ENCODE data around the gene NEURL4.
"Not testable (repeated sequence)": the region's sequence is repeated elsewhere in the genome, so short reads cannot be mapped to it uniquely, and the experiment has no call there.

The NEURL4 gene

DNA sequence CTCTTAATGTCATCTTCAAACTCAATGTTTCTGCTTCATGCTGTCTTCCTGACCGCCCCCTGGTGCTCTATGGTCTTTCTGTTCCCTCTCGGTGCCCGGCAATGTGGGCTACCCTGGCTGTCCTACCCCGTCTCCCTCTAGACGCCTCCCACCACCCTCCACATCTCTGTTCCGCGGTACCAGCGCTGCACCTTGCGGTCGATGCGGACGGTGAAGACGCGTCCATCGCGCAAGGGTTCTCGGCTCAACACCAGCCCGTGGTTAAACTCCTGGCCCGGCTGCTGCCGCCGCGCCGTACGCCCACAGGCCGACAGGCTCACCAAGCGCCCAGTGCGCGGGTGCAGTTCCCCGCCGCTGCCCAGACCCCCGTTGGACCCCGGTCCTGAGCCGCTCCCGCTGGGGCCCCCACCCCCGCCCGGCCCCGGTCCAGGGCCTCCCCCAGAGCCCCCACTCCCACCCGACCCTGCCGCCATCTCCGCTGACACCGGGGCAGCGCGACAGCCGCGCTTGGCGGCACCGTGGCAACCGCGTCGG lies at the start of gene NEURL4:
NEURL4 (minus strand) TSS at position 496 of the 534 bp plus-strand sequence; CDS start at position 473, 23 bp downstream.
- Histone ChIP-seq H3K9me3 (replicated peaks in 1 of 11) (no peaks in the 10 kb centered on the region), H3K4me1 (peaks cover 39 to 56% (median 47%) of the 10 kb centered on the region in 10 experiments), H3K9ac (peak within 1 kb of the TSS; percentile 81 to 96 (median 89)), H3K4me2 (peak within 1 kb of the TSS; percentile 88 to 99 (median 96)), H3K27ac (peak within 1 kb of the TSS; percentile 79 to 96 (median 90)), H3K27me3 (no peaks in the 10 kb centered on the region), H3K36me3 (peaks cover 18 to 37% (median 29%) of the 10 kb centered on the region in 11 experiments), H4K20me1 (peaks cover 0 to 10% (median under 1%) of the 10 kb centered on the region in 11 experiments; a peak in 3 of 22 replicates), H3K4me3 (peak within 1 kb of the TSS; percentile 74 to 86 (median 82))
- TF ChIP-seq Cebpa-rat (IDR thresholded peaks at IDR 0.05) = no peak

DNA sequence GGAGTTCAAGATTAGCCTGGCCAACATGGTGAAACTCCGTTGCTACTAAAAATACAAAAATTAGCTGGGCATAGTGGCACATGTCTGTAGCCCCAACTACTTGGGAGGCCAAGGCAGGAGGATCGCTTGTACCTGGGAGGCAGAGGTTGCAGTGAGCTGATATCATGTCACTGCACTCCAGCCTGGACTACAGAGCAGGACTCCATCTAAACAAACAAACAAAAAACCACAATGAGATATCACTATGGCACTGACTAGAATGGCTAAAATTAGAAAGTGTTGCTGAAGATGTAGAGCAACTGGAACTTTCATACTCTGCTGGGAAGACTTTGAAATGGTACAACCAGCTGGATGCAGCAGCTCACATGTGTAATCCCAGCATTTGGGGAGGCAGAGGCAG lies 45.2 kb upstream of the NEURL4 start:
- H3K9ac ChIP-seq = no peak overlapping the region
- no peaks in the 10 kb centered on the region for H3K4me1 ChIP-seq
- H4K20me1 ChIP-seq = no peaks in the 10 kb centered on the region
- peaks cover 5 to 7% (median 6%) of the 10 kb centered on the region in 11 experiments for H3K9me3 ChIP-seq (replicated peaks in 1 of 11)
- H3K4me2 ChIP-seq = no peak overlapping the region
- no peak overlapping the region for H3K4me3 ChIP-seq
- H3K36me3 ChIP-seq = no peaks in the 10 kb centered on the region
- no peak overlapping the region for H3K27ac ChIP-seq
- peaks cover 4 to 8% (median 5%) of the 10 kb centered on the region in 11 experiments; a peak in 20 of 22 replicates for H3K27me3 ChIP-seq
- TF ChIP-seq Cebpa-rat (IDR thresholded peaks at IDR 0.05) = no peak

DNA sequence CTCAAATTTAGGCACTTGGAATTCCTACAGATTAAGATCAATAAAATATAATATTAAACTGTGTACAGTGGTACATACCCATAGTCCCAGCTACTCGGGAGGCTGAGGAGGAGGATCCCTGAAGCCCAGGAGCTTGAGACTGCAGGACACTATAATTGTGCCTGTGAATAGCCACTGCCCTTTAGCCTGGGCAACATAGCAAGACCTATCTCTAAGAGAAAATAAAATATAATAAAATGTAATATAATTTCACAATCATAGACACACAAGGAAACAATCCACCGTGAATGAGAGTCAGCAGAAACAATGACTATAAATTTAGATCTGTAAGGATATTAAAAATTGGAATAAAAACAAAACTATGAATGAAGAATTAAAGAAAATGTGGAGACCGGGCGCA lies 41.7 kb upstream of the NEURL4 start:
- no peaks in the 10 kb centered on the region for H3K9me3 ChIP-seq (replicated peaks in 1 of 11)
- TF ChIP-seq Cebpa-rat (IDR thresholded peaks at IDR 0.05) = no peak
- no peaks in the 10 kb centered on the region for H4K20me1 ChIP-seq
- no peaks in the 10 kb centered on the region for H3K27me3 ChIP-seq
- H3K4me1 ChIP-seq = peaks cover 0 to 13% (median 5%) of the 10 kb centered on the region in 10 experiments; a peak in 11 of 20 replicates
- no peak overlapping the region for H3K4me3 ChIP-seq
- H3K4me2 ChIP-seq = no peak overlapping the region
- H3K27ac ChIP-seq = no peak overlapping the region
- H3K9ac ChIP-seq = no peak overlapping the region
- no peaks in the 10 kb centered on the region for H3K36me3 ChIP-seq

DNA sequence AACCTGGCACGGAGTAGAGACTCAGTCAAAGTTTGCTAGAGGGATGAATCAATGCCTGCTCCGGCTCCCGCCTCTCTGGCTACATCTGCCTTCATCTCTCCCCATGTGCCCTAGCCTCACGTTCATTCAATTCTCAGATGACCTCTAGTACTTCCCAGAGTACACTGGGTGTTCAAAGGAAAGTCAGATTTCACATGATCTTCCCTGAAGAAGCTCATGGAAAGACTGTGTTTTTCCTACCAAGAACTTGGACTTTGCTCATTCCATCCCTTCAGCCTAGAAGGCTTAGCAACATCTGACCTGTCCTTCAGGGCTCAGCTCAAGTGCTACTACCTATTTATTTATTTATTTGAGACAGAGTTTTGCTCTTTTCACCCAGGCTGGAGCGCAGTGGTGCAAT lies 40.7 kb upstream of the NEURL4 start:
- Histone ChIP-seq H3K4me1 (peaks cover 0 to 13% (median 5%) of the 10 kb centered on the region in 10 experiments; a peak in 11 of 20 replicates), H3K27ac (no peak overlapping the region), H3K9ac (no peak overlapping the region), H3K4me3 (no peak overlapping the region), H3K4me2 (no peak overlapping the region), H3K27me3 (no peaks in the 10 kb centered on the region), H3K36me3 (no peaks in the 10 kb centered on the region), H3K9me3 (replicated peaks in 1 of 11) (no peaks in the 10 kb centered on the region), H4K20me1 (no peaks in the 10 kb centered on the region)
- no peak for TF ChIP-seq Cebpa-rat (IDR thresholded peaks at IDR 0.05)

DNA sequence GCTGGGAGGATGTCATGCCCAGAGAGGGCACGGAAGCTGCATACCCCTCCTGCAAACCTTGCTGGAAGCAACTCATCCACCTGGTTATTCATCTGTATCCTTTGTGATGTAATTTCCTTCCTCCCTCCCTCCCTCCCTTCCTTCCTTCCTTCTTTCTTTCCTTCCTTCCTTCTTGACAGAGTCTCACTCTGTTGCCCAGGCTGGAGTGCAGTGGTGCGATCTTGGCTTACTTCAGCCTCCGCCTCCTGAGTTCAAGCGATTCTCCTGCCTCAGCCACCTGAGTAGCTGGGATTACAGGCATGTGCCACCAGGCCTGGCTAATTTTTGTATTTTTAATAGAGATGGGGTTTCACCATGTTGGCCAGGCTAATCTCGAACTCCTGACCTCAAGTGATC lies 39.5 kb upstream of the NEURL4 start:
- peak overlapping the region in 6 of 11 experiments; percentile 16 to 44 (median 21); a peak in 7 of 22 replicates for H3K4me2 ChIP-seq
- H3K9ac ChIP-seq = not testable (repeated sequence)

DNA sequence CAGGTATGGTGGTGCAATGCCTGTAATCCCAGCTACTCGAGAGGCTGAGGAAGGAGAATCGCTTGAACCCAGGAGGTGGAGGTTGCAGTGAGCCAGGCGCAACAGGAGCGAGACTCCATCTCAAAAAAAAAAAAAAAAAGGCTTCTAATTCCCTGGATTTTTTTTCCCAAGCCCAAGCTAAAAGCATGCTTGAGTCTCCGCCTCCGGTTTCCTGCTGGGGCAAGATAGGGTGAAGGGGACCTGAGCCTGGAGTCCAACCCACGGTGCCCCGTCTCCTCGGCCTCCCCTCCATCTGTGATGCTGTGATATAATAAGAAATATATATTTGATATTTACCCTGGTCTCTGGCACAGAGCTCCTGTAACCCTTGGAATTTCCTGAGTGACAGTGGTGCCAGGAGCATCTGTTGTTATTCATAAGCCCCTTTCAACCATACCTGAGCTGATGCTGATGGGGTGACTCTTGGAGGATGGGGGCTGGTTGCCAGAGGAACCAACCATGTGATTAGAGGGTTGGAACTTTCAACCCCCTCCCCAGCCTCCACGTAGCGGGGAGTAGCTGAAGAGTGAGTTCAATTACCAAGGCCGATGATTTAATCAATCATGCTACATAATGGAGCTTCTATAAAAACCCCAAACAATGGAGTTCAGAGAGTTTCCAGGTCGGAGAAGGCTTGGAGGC lies 38.9 kb upstream of the NEURL4 start:
- peak overlapping the region in 5 of 11 experiments; percentile 16 to 44 (median 24); a peak in 5 of 22 replicates for H3K4me2 ChIP-seq
- H3K9ac ChIP-seq = no peak overlapping the region
- no peaks in the 10 kb centered on the region for H4K20me1 ChIP-seq
- no peak overlapping the region for H3K27ac ChIP-seq
- H3K4me3 ChIP-seq = no peak overlapping the region
- no peaks in the 10 kb centered on the region for H3K9me3 ChIP-seq (replicated peaks in 1 of 11)
- H3K36me3 ChIP-seq = no peaks in the 10 kb centered on the region
- peaks cover 0 to 13% (median 5%) of the 10 kb centered on the region in 10 experiments; a peak in 12 of 20 replicates for H3K4me1 ChIP-seq
- no peak for TF ChIP-seq Cebpa-rat (IDR thresholded peaks at IDR 0.05)
- H3K27me3 ChIP-seq = no peaks in the 10 kb centered on the region

More for the DNA sequence above, 39.5 kb upstream of the NEURL4 start:
- not testable (repeated sequence) for H3K36me3 ChIP-seq; H3K4me3 ChIP-seq; H3K27me3 ChIP-seq; H3K9me3 ChIP-seq (replicated peaks in 1 of 11); H3K27ac ChIP-seq; H4K20me1 ChIP-seq
- H3K4me1 ChIP-seq = peaks cover 0 to 13% (median 5%) of the 10 kb centered on the region in 10 experiments; a peak in 11 of 20 replicates

DNA sequence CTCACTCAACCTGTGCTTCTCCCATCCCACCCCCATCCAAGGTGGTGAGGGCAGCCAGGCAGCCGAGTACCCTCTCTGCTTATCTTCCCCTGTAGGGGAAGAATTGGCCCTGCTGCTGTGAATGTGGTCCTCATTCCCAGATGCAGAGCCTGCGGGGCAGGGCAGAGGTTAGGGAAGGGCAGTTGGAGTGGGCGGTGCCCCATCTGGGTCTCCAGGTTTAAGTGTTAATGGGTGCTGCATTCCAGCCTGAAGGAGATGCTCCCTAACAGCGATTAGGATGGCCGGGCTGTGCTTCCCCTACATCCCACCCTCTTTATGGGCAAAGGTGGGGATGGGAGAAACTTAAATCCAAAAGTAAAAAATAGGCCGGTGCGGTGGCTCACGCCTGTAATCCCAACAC lies 37.9 kb upstream of the NEURL4 start:
- H3K4me3 ChIP-seq = no peak overlapping the region
- peaks cover 0 to 13% (median 5%) of the 10 kb centered on the region in 10 experiments; a peak in 12 of 20 replicates for H3K4me1 ChIP-seq
- no peaks in the 10 kb centered on the region for H3K27me3 ChIP-seq
- no peak overlapping the region for H3K27ac ChIP-seq
- H4K20me1 ChIP-seq = no peaks in the 10 kb centered on the region
- TF ChIP-seq Cebpa-rat (IDR thresholded peaks at IDR 0.05) = no peak
- no peaks in the 10 kb centered on the region for H3K9me3 ChIP-seq (replicated peaks in 1 of 11)
- no peaks in the 10 kb centered on the region for H3K36me3 ChIP-seq
- H3K4me2 ChIP-seq = no peak overlapping the region
- H3K9ac ChIP-seq = no peak overlapping the region

DNA sequence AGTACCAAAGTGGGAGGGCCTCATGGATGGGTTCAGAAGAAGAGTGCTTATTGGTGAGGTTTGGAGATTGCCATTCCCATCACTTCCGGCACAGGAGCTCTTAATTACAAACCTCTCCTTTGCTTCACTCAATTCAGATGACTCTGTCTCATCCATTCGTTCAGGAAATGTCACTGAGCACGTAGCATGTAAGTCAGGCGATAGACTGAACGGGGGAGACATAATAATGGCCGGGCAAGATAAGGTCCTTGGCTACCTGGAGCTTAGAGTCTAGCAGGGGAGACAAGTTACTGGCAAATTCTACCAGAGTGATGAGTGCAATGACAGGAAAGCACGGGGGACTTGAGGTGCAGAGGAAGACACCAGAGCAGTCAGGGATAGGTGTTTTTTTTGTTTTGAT lies 36.8 kb upstream of the NEURL4 start:
- H3K4me2 ChIP-seq; H3K27ac ChIP-seq; H3K27me3 ChIP-seq; H3K9ac ChIP-seq; H3K4me3 ChIP-seq; H3K9me3 ChIP-seq (replicated peaks in 1 of 11); H4K20me1 ChIP-seq; H3K36me3 ChIP-seq: not testable (repeated sequence)
- H3K4me1 ChIP-seq = peaks cover 0 to 13% (median 5%) of the 10 kb centered on the region in 10 experiments; a peak in 12 of 20 replicates

DNA sequence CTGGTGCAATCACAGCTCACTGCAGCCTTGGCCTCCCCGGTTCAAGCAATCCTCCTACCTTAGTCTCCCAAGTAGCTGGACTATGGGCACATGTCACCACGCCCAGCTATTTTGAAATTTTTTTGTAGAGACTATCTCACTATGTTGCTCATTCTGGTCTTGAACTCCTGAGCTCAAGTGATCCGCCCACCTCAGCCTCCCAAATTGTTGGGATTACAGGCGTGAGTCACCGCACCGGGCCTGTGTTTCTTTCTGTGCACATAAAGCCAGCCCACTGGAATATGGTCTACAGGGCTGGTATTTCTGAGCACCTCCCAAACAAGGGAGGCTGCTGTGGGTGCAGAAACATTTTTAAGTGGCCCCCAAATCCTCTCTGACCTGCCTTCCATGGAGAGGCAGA lies 34.2 kb upstream of the NEURL4 start:
- Histone ChIP-seq H3K9me3 (replicated peaks in 1 of 11) (no peaks in the 10 kb centered on the region), H4K20me1 (no peaks in the 10 kb centered on the region), H3K4me3 (no peak overlapping the region), H3K9ac (no peak overlapping the region), H3K27ac (no peak overlapping the region), H3K36me3 (no peaks in the 10 kb centered on the region), H3K4me1 (peaks cover 0 to 4% (median 3%) of the 10 kb centered on the region in 10 experiments; a peak in 11 of 20 replicates), H3K27me3 (no peaks in the 10 kb centered on the region), H3K4me2 (no peak overlapping the region)
- no peak for TF ChIP-seq Cebpa-rat (IDR thresholded peaks at IDR 0.05)

DNA sequence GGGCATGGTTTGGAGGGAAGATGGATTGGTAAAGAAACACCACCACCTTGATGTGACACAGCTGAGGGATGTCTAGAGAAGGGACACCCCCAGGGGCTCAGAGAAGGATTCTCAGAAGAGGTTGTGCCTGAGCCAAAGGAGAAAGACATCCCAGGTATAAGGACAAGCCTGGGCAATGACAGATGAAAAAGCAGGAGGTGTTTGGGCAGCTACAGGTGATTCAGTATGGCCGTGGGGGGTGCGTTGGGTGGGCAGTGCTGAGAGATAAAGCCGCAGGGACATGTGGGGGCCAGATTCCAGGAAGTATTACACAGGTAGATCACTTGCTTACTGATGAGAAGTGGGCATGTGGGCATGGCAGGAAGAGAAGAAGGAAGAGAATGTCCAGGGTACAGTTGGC lies 32.8 kb upstream of the NEURL4 start:
- Histone ChIP-seq H3K9me3 (replicated peaks in 1 of 11) (no peaks in the 10 kb centered on the region), H3K9ac (no peak overlapping the region), H3K27ac (no peak overlapping the region), H4K20me1 (no peaks in the 10 kb centered on the region), H3K4me2 (no peak overlapping the region), H3K36me3 (no peaks in the 10 kb centered on the region), H3K4me1 (no peaks in the 10 kb centered on the region; a peak in 1 of 20 replicates), H3K4me3 (no peak overlapping the region), H3K27me3 (no peaks in the 10 kb centered on the region)
- no peak for TF ChIP-seq Cebpa-rat (IDR thresholded peaks at IDR 0.05)

Measured in BLaER1 treated with 17β-estradiol and CSF1 and Interleukin-3, amounts not matched to agents 10 nM and 100 nM (cell line).